SKM-1 (cell line): Measurements from ENCODE around the gene RFX8.
"Not testable (repeated sequence)": the region's sequence is repeated elsewhere in the genome, so short reads cannot be mapped to it uniquely, and the experiment has no call there.

Experiments used
- DNase-seq: peaks from one replicate; lab custom pipeline; 2025; ENCODE audit not compliant: unreplicated experiment; lab: John Stamatoyannopoulos, UW

RFX8 gene

GRCh38 chr2:101354420-101355311, 120.2 kb downstream of the RFX8 start:
- no peak for DNase-seq

GRCh38 chr2:101352631-101353030, 122.3 kb downstream of the RFX8 start:
- DNase-seq = not testable (repeated sequence)

GRCh38 chr2:101351207-101351606, 123.7 kb downstream of the RFX8 start:
- no peak for DNase-seq

DNA sequence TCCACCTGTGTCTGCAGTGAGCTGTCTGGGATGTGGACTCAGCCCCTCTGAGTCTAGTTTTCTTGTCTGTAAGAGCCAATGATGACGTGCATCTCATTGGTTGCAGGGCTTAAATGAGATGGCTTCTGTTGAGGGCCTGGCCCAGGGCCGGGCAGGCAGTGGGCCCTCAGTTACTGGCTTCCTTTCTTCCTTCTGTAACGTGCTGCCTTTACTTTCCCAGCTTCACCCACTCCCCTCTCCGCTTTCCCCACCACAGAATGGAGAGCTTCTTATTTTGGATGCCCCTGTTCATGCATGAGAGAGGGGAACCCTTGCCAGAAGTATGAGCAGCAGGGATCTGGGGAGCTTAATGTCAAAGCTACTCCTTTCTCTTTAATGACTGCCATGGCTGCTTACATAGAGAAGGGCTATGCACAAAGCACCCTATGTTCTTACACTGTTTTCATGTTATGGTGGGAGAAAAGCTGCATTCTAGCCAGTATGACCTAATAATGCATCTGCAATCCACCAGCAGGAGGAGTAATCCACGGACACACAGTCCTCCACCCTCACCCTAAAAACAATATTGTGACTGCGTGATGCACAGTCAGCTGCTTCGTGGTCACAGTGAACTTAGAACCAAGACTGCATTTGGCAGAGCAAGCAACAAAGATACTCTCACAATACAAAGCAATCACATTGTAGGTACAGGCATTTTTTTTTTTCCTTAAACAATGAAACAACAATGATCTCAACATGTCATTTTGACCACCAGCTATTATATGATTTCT, 124.8 kb downstream of the RFX8 start:
- DNase-seq = no peak

DNA sequence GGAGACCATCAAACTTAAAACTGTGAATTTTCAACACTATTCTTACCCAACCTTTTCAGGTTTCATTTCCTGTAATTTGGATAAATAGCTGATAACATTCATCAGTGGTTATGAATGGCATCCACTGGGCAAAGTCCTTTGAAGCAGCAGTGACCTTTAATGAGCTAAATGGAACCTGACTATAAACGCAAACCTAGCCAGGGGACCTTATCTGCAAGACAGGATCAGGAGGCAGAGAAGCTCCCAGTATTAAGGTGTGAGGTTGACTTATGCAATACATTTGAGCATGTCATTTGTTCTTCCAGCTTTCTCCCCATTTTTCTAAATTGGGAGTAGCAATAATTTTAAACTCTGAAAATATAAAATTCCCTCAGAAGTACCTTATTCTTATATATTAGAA, 126.0 kb downstream of the RFX8 start:
- DNase-seq = no peak
